PC-9 (cell line): ENCODE measurements around the gene CACNA1I. TPM values are rescaled to one million over a fixed set of nuclear protein-coding genes. Genes with fewer than 3 reads are reported as not detected.

Experiments used
- BruUV-seq: library from RNA; stranded (reverse); fragments of 400-500 nt; replicated peaks from 2 replicates; lab custom pipeline; 2021; lab: Mats Ljungman, UMichigan
- CTCF ChIA-PET: fragments of 300-600 bp; sonication (Branson Sonifier 250); formaldehyde crosslinking; loops from one replicate; lab custom pipeline; 2022; ENCODE audit warnings: antibody characterized with exemption; lab: Charles Lee
- POLR2A ChIA-PET: fragments of 300-600 bp; sonication (Branson Sonifier 250); formaldehyde crosslinking; loops from one replicate; lab custom pipeline; 2022; ENCODE audit warnings: antibody characterized with exemption; ENCODE audit not compliant: unreplicated experiment; lab: Charles Lee
- DNase-seq, 2 experiments: peaks; one replicate each; pipeline versions ENCODE4 v3.0.0 to v3.0.0-alpha.2; 2015 to 2022; ENCODE audit warnings: mixed read lengths in 1 of 2
- H2AFZ ChIP-seq: fragments of 200-600 bp; sonication (generic); 2 replicates; pipeline ENCODE4 v1.8.1; 2017; ENCODE audit warnings: antibody characterized with exemption
- H3F3A ChIP-seq: fragments of 200-600 bp; sonication (generic); 2 replicates; pipeline ENCODE4 v1.8.1; 2017; ENCODE audit warnings: antibody characterized with exemption, mild to moderate bottlenecking, low read depth; ENCODE audit not compliant: insufficient read depth
- H3K27ac ChIP-seq: fragments of 200-600 bp; sonication (generic); 2 replicates; pipeline ENCODE4 v1.6.1; 2016; ENCODE audit warnings: mixed run types
- H3K27me3 ChIP-seq: fragments of 200-600 bp; sonication (generic); 2 replicates; pipeline ENCODE4 v1.6.1; 2016; ENCODE audit warnings: low read depth, mixed run types; ENCODE audit not compliant: insufficient read depth
- H3K36me3 ChIP-seq: fragments of 200-600 bp; sonication (generic); 2 replicates; pipeline ENCODE4 v1.6.1; 2016; ENCODE audit warnings: low read depth, mixed run types
- H3K4me1 ChIP-seq: fragments of 200-600 bp; sonication (generic); replicated peaks from 2 replicates; pipeline ENCODE4 v1.6.1; 2016; ENCODE audit warnings: mixed run types; ENCODE audit not compliant: insufficient read depth
- H3K4me2 ChIP-seq: fragments of 200-600 bp; sonication (generic); 2 replicates; pipeline ENCODE4 v1.6.1; 2017; ENCODE audit warnings: mixed run types
- H3K4me3 ChIP-seq: fragments of 200-600 bp; sonication (generic); 2 replicates; pipeline ENCODE4 v1.6.1; 2016; ENCODE audit warnings: mixed run types
- H3K79me2 ChIP-seq: fragments of 200-600 bp; sonication (generic); 2 replicates; pipeline ENCODE4 v1.6.1; 2017; ENCODE audit warnings: low read depth, mixed run types
- H3K9me2 ChIP-seq: fragments of 200-600 bp; sonication (generic); 2 replicates; pipeline ENCODE4 v1.8.1; 2017; ENCODE audit warnings: mild to moderate bottlenecking; ENCODE audit not compliant: insufficient read depth
- H3K9me3 ChIP-seq: fragments of 200-600 bp; sonication (generic); 2 replicates; pipeline ENCODE4 v1.8.1; 2016; ENCODE audit warnings: low read depth; ENCODE audit not compliant: insufficient read depth
- H4K20me1 ChIP-seq: fragments of 200-600 bp; sonication (generic); 2 replicates; pipeline ENCODE4 v1.8.1; 2017; ENCODE audit not compliant: insufficient read depth
- EZH2 ChIP-seq: fragments of 200-600 bp; sonication (generic); IDR thresholded peaks from 2 replicates; pipeline ENCODE4 v1.8.0; 2017; ENCODE audit warnings: antibody characterized with exemption, low read depth
- intact Hi-C: fragments of 100-400 bp; cut with micrococcal nuclease; formaldehyde crosslinking; loops from one replicate; pipeline ENCODE4 v1.10.0; 2022; ENCODE audit not compliant: unreplicated experiment
- total RNA-seq: library from RNA; stranded (reverse); gene quantifications from 2 replicates; pipeline ENCODE4 v1.2.3, GENCODE V29; 2021
- TF ChIP-seq, protein P1 (sequence below): fragments of 200-600 bp; sonication (generic); conservative IDR thresholded peaks from 2 replicates; pipeline ENCODE4 v1.6.1; 2017; ENCODE audit warnings: mixed run types, antibody characterized with exemption, mild to moderate bottlenecking, moderate library complexity

The CACNA1I gene
- total RNA-seq, 1 experiment from 2014 or later, result 2.8 TPM

DNA sequence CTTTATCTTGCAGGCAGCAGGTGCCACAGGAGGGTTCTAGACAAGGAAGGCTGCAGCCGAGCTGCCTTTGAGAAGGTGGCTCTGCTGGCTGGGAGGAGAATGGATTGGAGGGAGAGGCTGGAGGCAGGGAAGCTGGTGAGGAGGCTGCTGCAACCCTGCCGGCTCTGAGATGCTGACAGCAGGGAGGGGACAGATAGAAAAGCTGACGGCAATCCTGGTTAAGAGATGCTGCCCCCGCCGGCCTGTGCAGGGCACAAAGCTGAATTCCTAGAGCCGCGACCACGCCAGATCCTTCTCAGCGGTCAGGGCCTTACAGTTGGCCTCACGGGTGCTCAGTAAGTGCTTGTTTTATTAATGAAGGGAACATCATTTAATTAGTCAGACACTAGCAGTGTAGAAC lies 105.4 kb downstream of the CACNA1I start:
- no TSS peak for BruUV-seq

DNA sequence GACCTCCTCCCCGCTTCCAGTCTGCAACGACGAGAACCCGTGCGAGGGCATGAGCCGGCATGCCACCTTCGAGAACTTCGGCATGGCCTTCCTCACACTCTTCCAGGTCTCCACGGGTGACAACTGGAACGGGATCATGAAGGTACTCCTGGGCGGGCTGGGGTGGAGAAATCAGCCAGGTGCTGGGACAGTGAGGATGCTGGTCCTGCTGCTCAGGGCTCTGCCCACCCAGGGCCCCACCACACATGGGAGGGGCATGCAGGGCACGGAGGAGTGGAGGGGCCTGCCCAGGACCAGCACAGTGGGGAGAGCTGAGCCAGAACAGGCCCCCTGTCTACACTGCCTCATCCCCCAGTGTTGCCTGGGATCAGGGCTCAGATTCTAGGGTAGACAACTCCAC lies 107.4 kb downstream of the CACNA1I start:
- DNase-seq, result no peak
- Histone ChIP-seq H3K9me2 (no peaks in the 10 kb centered on the region), H3K4me1 (peaks cover 22% of the 10 kb centered on the region), H3K36me3 (no peaks in the 10 kb centered on the region), H3K79me2 (no peaks in the 10 kb centered on the region), H3K9me3 (no peaks in the 10 kb centered on the region), H4K20me1 (no peaks in the 10 kb centered on the region), H3K27ac (no peak overlapping the region), H3K4me3 (no peak overlapping the region), H2AFZ (no peak overlapping the region), H3F3A (peaks cover 6% of the 10 kb centered on the region; the same call in 1 of the 2 replicates), H3K4me2 (no peak overlapping the region), H3K27me3 (no peaks in the 10 kb centered on the region)
- CTCF ChIA-PET, result no interaction called here
- intact Hi-C loops, result no loop called here
- BruUV-seq, result no TSS peak
- TF ChIP-seq, protein P1, sequence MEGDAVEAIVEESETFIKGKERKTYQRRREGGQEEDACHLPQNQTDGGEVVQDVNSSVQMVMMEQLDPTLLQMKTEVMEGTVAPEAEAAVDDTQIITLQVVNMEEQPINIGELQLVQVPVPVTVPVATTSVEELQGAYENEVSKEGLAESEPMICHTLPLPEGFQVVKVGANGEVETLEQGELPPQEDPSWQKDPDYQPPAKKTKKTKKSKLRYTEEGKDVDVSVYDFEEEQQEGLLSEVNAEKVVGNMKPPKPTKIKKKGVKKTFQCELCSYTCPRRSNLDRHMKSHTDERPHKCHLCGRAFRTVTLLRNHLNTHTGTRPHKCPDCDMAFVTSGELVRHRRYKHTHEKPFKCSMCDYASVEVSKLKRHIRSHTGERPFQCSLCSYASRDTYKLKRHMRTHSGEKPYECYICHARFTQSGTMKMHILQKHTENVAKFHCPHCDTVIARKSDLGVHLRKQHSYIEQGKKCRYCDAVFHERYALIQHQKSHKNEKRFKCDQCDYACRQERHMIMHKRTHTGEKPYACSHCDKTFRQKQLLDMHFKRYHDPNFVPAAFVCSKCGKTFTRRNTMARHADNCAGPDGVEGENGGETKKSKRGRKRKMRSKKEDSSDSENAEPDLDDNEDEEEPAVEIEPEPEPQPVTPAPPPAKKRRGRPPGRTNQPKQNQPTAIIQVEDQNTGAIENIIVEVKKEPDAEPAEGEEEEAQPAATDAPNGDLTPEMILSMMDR, result no peak
- TF ChIP-seq EZH2, result no peak
- POLR2A ChIA-PET, result no interaction called here

More for the DNA sequence above, 105.4 kb downstream of the CACNA1I start:
- H4K20me1 ChIP-seq, result no peaks in the 10 kb centered on the region
- no peak overlapping the region for H2AFZ ChIP-seq
- H3K27me3 ChIP-seq, result no peaks in the 10 kb centered on the region
- H3K4me3 ChIP-seq, result no peak overlapping the region
- intact Hi-C loops, result no loop called here
- no peak overlapping the region for H3K27ac ChIP-seq
- no peaks in the 10 kb centered on the region for H3K9me2 ChIP-seq
- TF ChIP-seq, protein P1, result no peak
- no peak for TF ChIP-seq EZH2
- H3K4me2 ChIP-seq, result no peak overlapping the region
- peaks cover 6% of the 10 kb centered on the region; the same call in 1 of the 2 replicates for H3F3A ChIP-seq
- POLR2A ChIA-PET, result no interaction called here
- H3K79me2 ChIP-seq, result no peaks in the 10 kb centered on the region
- H3K9me3 ChIP-seq, result peaks cover 19% of the 10 kb centered on the region
- no peak for DNase-seq
- H3K36me3 ChIP-seq, result no peaks in the 10 kb centered on the region
- CTCF ChIA-PET, result no interaction called here
- H3K4me1 ChIP-seq, result peaks cover 22% of the 10 kb centered on the region

DNA sequence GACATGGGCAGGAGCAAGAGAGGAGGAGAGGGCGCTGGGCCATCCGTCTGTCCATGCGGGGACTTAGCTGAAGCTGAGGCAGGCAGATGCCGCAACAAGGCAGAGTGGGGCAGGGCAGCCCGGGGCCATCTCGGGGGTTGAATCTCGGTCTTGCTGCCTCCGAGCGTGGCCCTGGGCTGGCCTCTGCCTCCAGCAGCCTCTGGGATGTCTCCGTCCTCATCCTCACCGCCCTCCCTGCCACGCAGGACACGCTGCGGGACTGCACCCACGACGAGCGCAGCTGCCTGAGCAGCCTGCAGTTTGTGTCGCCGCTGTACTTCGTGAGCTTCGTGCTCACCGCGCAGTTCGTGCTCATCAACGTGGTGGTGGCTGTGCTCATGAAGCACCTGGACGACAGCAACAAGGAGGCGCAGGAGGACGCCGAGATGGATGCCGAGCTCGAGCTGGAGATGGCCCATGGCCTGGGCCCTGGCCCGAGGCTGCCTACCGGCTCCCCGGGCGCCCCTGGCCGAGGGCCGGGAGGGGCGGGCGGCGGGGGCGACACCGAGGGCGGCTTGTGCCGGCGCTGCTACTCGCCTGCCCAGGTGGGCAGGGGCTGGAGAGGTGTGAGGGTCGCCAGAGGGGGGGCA lies 108.4 kb downstream of the CACNA1I start:
- H3K9me2 ChIP-seq, result no peaks in the 10 kb centered on the region
- no peak overlapping the region for H3K4me3 ChIP-seq
- no peak overlapping the region for H3K27ac ChIP-seq
- H2AFZ ChIP-seq, result no peak overlapping the region
- no TSS peak for BruUV-seq
- H3K9me3 ChIP-seq, result no peaks in the 10 kb centered on the region
- no peaks in the 10 kb centered on the region for H4K20me1 ChIP-seq
- H3K27me3 ChIP-seq, result no peaks in the 10 kb centered on the region
- intact Hi-C loops, result no loop called here
- POLR2A ChIA-PET, result no interaction called here
- H3F3A ChIP-seq, result peaks cover 6% of the 10 kb centered on the region; the same call in 1 of the 2 replicates
- TF ChIP-seq, protein P1, result no peak
- TF ChIP-seq EZH2, result no peak
- CTCF ChIA-PET, result no interaction called here
- H3K4me1 ChIP-seq, result peaks cover 18% of the 10 kb centered on the region
- H3K4me2 ChIP-seq, result no peak overlapping the region
- H3K79me2 ChIP-seq, result no peaks in the 10 kb centered on the region
- no peak for DNase-seq
- no peaks in the 10 kb centered on the region for H3K36me3 ChIP-seq
